Smooth muscle cell (in vitro differentiated cells): ENCODE data around the gene FXYD5. TPM values are rescaled to one million over a fixed set of nuclear protein-coding genes. Genes with fewer than 3 reads are reported as not detected.
A peak's percentile ranks its signal among the peaks of the same experiment; 100 is the strongest.

Experiments used
- DNase-seq: peaks from one replicate; lab custom pipeline; 2025; ENCODE audit not compliant: unreplicated experiment; lab: John Stamatoyannopoulos, UW
- H2AFZ ChIP-seq: fragments of 200-600 bp; sonication (generic); 2 replicates; pipeline ENCODE4 v1.6.0; 2016; ENCODE audit warnings: antibody characterized with exemption, low read depth, mild to moderate bottlenecking
- H3F3A ChIP-seq: fragments of 200-600 bp; sonication (generic); 2 replicates; pipeline ENCODE4 v1.6.0; 2017; ENCODE audit warnings: antibody characterized with exemption, low read depth
- H3K27ac ChIP-seq: fragments of 200-600 bp; sonication (generic); 2 replicates; pipeline ENCODE4 v1.5.1; 2016; ENCODE audit warnings: low read depth, mild to moderate bottlenecking
- H3K27me3 ChIP-seq: fragments of 200-600 bp; sonication (generic); 2 replicates; pipeline ENCODE4 v1.6.1; 2016; ENCODE audit warnings: low read depth, mild to moderate bottlenecking
- H3K36me3 ChIP-seq: fragments of 200-600 bp; sonication (generic); 2 replicates; pipeline ENCODE4 v1.5.1; 2016; ENCODE audit warnings: low read depth
- H3K4me1 ChIP-seq: fragments of 200-600 bp; sonication (generic); 2 replicates; pipeline ENCODE4 v1.5.1; 2016; ENCODE audit warnings: low read depth
- H3K4me2 ChIP-seq: fragments of 200-600 bp; sonication (generic); 2 replicates; pipeline ENCODE4 v1.6.0; 2016; ENCODE audit warnings: mild to moderate bottlenecking
- H3K4me3 ChIP-seq: fragments of 200-600 bp; sonication (generic); 2 replicates; pipeline ENCODE4 v1.5.1; 2016; ENCODE audit warnings: mild to moderate bottlenecking
- H3K79me2 ChIP-seq: fragments of 200-600 bp; sonication (generic); 2 replicates; pipeline ENCODE4 v1.6.0; 2016; ENCODE audit warnings: low read depth, mild to moderate bottlenecking
- H3K9ac ChIP-seq: fragments of 200-600 bp; sonication (generic); 2 replicates; pipeline ENCODE4 v1.6.0; 2016; ENCODE audit warnings: low read depth
- H3K9me3 ChIP-seq: fragments of 200-600 bp; sonication (generic); replicated peaks from 2 replicates; pipeline ENCODE4 v1.5.1; 2016; ENCODE audit warnings: low read depth
- H4K20me1 ChIP-seq: fragments of 200-600 bp; sonication (generic); 2 replicates; pipeline ENCODE4 v1.6.0; 2016; ENCODE audit warnings: low read depth
- CTCF ChIP-seq: fragments of 200-600 bp; sonication (generic); IDR thresholded peaks from 2 replicates; pipeline ENCODE4 v1.5.1; 2017; ENCODE audit warnings: borderline replicate concordance, mild to moderate bottlenecking, antibody characterized with exemption; ENCODE audit not compliant: insufficient read depth, poor library complexity, severe bottlenecking
- WGBS: methylation state at CpG from one replicate; pipeline ENCODE4 v1.1.7; 2016; ENCODE audit warnings: low lambda C conversion rate; 5-methylcytosine and 5-hydroxymethylcytosine counted together
- polyA plus RNA-seq: library from polyadenylated mRNA; unstranded; fragments of >200 nt; fragmentation: Nextera tagmentation; extraction: Ambion mirVana; gene quantifications from 2 replicates; pipeline ENCODE4 v1.2.1, GENCODE V29; 2016
- total RNA-seq: library from RNA; depleted of rRNA; stranded (reverse); fragments of >200 nt; gene quantifications from 2 replicates; pipeline ENCODE4 v1.2.3, GENCODE V29; 2014

The FXYD5 gene
- total and polyA plus RNA-seq, 2 experiments from 2014 or later, result 133 to 205 TPM

GRCh38 chr19:35162471-35163326, 8.2 kb downstream of the FXYD5 start:
- Histone ChIP-seq H3K27me3 (no peaks in the 10 kb centered on the region), H3K79me2 (no peaks in the 10 kb centered on the region), H2AFZ (no peak overlapping the region), H3K27ac (peak overlapping the region; percentile 27), H3K4me2 (no peak overlapping the region), H3K4me3 (no peak overlapping the region), H3K9me3 (peaks cover 9% of the 10 kb centered on the region), H3K4me1 (no peaks in the 10 kb centered on the region), H3K9ac (no peak overlapping the region), H3K36me3 (peaks cover 49% of the 10 kb centered on the region), H3F3A (no peaks in the 10 kb centered on the region), H4K20me1 (no peaks in the 10 kb centered on the region)
- TF ChIP-seq CTCF, result no peak
- DNase-seq, result no peak
- 68% methylated on average over 6 of the region's 6 CpGs for WGBS

GRCh38 chr19:35164418-35164817, 9.9 kb downstream of the FXYD5 start:
- no peaks in the 10 kb centered on the region for H3K79me2 ChIP-seq
- peaks cover 9% of the 10 kb centered on the region for H3K9me3 ChIP-seq
- H3K27me3 ChIP-seq, result no peaks in the 10 kb centered on the region
- WGBS, result 100% methylated on average over 2 of the region's 2 CpGs
- no peak overlapping the region for H3K4me2 ChIP-seq
- DNase-seq, result no peak
- no peaks in the 10 kb centered on the region for H3K4me1 ChIP-seq
- H3K4me3 ChIP-seq, result no peak overlapping the region
- no peak for TF ChIP-seq CTCF
- no peak overlapping the region for H3K27ac ChIP-seq
- H3K36me3 ChIP-seq, result peaks cover 49% of the 10 kb centered on the region
- no peaks in the 10 kb centered on the region for H3F3A ChIP-seq
- H3K9ac ChIP-seq, result no peak overlapping the region
- no peaks in the 10 kb centered on the region for H4K20me1 ChIP-seq
- no peak overlapping the region for H2AFZ ChIP-seq

GRCh38 chr19:35165200-35166058, 10.9 kb downstream of the FXYD5 start:
- peaks cover 49% of the 10 kb centered on the region for H3K36me3 ChIP-seq
- no peak overlapping the region for H2AFZ ChIP-seq
- no peaks in the 10 kb centered on the region for H4K20me1 ChIP-seq
- H3K79me2 ChIP-seq, result no peaks in the 10 kb centered on the region
- no peak overlapping the region for H3K9ac ChIP-seq
- 76% methylated on average over 5 of the region's 5 CpGs for WGBS
- H3F3A ChIP-seq, result no peaks in the 10 kb centered on the region
- H3K27ac ChIP-seq, result no peak overlapping the region
- no peak overlapping the region for H3K4me3 ChIP-seq
- no peak overlapping the region for H3K4me2 ChIP-seq
- no peaks in the 10 kb centered on the region for H3K4me1 ChIP-seq
- no peaks in the 10 kb centered on the region for H3K27me3 ChIP-seq
- TF ChIP-seq CTCF, result no peak
- no peak for DNase-seq
- H3K9me3 ChIP-seq, result peaks cover 9% of the 10 kb centered on the region
